Calu3 (cell line): ENCODE results near the gene CCDC171. TPM values are rescaled to one million over a fixed set of nuclear protein-coding genes. Genes with fewer than 3 reads are reported as not detected.

ENCODE experiments used
- BruUV-seq: library from RNA; stranded (reverse); fragments of 400-500 nt; replicated peaks from 2 replicates; lab custom pipeline; 2021; lab: Mats Ljungman, UMichigan
- CTCF ChIA-PET: fragments of 300-600 bp; sonication (Branson Sonifier 250); formaldehyde crosslinking; loops from one replicate; lab custom pipeline; 2022; ENCODE audit warnings: antibody characterized with exemption; lab: Charles Lee
- DNase-seq: peaks from one replicate; pipeline ENCODE4 v3.0.0; 2022
- H3K27ac Mint-ChIP-seq: one replicate; pipeline ENCODE4 v1.8.0; 2022; ENCODE audit warnings: mixed read lengths; ENCODE audit not compliant: unreplicated experiment
- H3K27me3 Mint-ChIP-seq: one replicate; pipeline ENCODE4 v1.8.0; 2022; ENCODE audit warnings: mixed read lengths; ENCODE audit not compliant: unreplicated experiment
- H3K36me3 Mint-ChIP-seq: one replicate; pipeline ENCODE4 v1.8.0; 2022; ENCODE audit warnings: mild to moderate bottlenecking, moderate library complexity, mixed read lengths; ENCODE audit not compliant: insufficient read depth, unreplicated experiment
- H3K4me1 Mint-ChIP-seq: one replicate; pipeline ENCODE4 v1.8.0; 2022; ENCODE audit warnings: mild to moderate bottlenecking, low read depth, mixed read lengths; ENCODE audit not compliant: unreplicated experiment
- H3K4me3 Mint-ChIP-seq: one replicate; pipeline ENCODE4 v1.8.0; 2022; ENCODE audit warnings: mild to moderate bottlenecking, low read depth, moderate library complexity, mixed read lengths; ENCODE audit not compliant: unreplicated experiment
- H3K9me3 Mint-ChIP-seq: one replicate; pipeline ENCODE4 v1.8.0; 2022; ENCODE audit warnings: low read depth, mixed read lengths; ENCODE audit not compliant: unreplicated experiment
- CTCF ChIP-seq: fragments of 200-600 bp; IDR thresholded peaks from one replicate; pipeline ENCODE4 v1.8.0; 2022; ENCODE audit warnings: antibody characterized with exemption; ENCODE audit not compliant: unreplicated experiment
- intact Hi-C: fragments of 100-400 bp; cut with micrococcal nuclease; formaldehyde crosslinking; loops from one replicate; pipeline ENCODE4 v1.10.0; 2022; ENCODE audit not compliant: unreplicated experiment
- total RNA-seq: library from RNA; stranded (reverse); gene quantifications from 2 replicates; pipeline ENCODE4 v1.2.3, GENCODE V29; 2022

Gene CCDC171
- total RNA-seq, 1 experiment from 2014 or later = 2.1 TPM

DNA sequence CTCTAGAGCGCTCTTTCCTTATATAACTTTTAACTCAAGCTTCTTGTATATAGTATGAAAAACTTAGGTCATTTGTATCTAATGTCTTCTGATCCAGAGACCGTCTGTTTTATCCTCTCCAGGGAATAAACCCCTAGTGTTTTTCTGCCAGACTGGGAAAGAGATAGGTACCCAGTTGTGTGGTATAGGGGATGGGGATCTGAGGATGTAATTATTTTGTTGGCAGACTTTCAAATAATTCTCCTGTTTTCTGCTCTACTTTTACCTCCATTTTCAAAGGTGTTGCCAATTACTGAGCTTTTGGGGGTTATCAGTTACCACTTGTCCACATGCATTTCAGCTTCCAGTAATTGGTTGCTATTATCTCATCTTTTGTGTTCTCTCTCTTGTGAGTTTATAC, 17.9 kb downstream of the CCDC171 start:
- H3K27me3 Mint-ChIP-seq = no peaks in the 10 kb centered on the region
- H3K4me3 Mint-ChIP-seq = no peak overlapping the region

DNA sequence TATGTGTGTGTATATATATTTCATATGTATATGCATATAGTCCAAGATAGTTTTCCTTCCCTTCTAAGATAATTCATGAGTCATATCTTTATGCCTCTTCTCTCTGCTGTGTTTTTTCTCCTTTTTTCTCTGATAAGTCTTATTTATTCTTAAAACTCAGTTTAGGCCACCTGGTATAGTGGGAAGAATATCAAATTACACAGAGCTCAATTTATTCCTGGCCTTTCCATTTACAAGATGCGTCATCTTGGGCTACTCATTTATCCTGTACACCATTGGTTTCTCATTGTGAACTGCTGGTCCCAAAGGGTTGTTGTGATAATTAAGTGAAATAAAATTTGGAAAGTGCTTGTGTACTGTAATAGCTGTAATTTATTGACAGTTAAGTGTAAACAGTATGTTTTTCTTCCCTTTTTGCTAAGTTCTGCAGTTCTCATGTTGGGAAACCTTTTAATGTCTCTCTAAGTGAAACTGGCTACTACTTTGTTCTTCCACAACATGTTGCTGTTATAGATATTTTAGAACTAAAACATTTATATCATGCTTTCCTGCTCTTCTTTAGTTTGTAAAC, 19.4 kb downstream of the CCDC171 start:
- no peak for TF ChIP-seq CTCF
- H3K4me3 Mint-ChIP-seq = no peak overlapping the region
- no peak overlapping the region for H3K27ac Mint-ChIP-seq
- no peaks in the 10 kb centered on the region for H3K36me3 Mint-ChIP-seq
- no peaks in the 10 kb centered on the region for H3K4me1 Mint-ChIP-seq
- H3K27me3 Mint-ChIP-seq = no peaks in the 10 kb centered on the region
- no TSS peak for BruUV-seq
- H3K9me3 Mint-ChIP-seq = no peaks in the 10 kb centered on the region
- CTCF ChIA-PET = no interaction called here
- intact Hi-C loops = no loop called here
- no peak for DNase-seq

More for the DNA sequence above, 17.9 kb downstream of the CCDC171 start:
- CTCF ChIA-PET = no interaction called here
- BruUV-seq = no TSS peak
- H3K36me3 Mint-ChIP-seq = no peaks in the 10 kb centered on the region
- no peak overlapping the region for H3K27ac Mint-ChIP-seq
- no peak for DNase-seq
- no peaks in the 10 kb centered on the region for H3K9me3 Mint-ChIP-seq
- no peaks in the 10 kb centered on the region for H3K4me1 Mint-ChIP-seq
- no peak for TF ChIP-seq CTCF
- intact Hi-C loops = no loop called here

DNA sequence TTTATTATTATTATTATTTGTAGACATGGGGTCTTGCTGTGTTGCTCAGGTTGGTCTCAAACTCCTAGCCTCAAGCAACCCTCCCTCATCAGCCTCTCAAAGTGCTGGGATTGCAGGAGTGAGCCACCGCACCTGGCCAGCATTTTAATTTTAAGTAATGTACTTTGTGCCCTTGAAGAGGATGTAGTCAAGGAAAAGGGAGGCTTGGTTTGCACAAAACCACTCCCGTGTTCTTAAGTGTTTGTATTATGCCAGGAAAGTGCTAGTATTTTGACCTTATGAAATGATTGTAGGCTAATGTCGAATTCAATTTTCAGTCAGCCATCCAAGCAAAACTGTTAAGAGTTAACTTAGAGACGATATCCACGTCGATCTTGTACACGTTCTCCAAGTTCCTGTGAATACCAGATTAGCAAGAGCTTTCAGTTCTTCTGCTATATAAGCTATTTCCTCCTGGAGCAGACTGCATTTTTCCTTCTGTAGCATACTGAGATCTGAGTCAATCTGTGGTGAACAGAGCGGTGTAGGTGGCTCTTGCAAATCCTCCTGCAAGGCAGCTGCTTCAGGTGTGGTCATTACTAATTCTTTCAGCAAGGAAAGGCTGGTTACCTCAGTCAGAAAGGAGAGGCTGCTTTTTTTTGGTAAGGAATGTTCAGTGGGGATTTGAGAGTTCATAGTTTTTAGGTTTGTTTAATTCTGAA, 23.7 kb downstream of the CCDC171 start:
- Mint-ChIP-seq H3K4me3 (no peak overlapping the region), H3K27me3 (no peaks in the 10 kb centered on the region), H3K36me3 (no peaks in the 10 kb centered on the region), H3K4me1 (no peaks in the 10 kb centered on the region), H3K9me3 (no peaks in the 10 kb centered on the region), H3K27ac (no peak overlapping the region)
- intact Hi-C loops = no loop called here
- CTCF ChIA-PET = interaction anchor here (0.6 kb wide), 1 partner anchor 1232 kb away, joined by 4 read pairs; no protein-coding TSS in a partner anchor
- no peak for DNase-seq
- no TSS peak for BruUV-seq
- TF ChIP-seq CTCF = no peak

DNA sequence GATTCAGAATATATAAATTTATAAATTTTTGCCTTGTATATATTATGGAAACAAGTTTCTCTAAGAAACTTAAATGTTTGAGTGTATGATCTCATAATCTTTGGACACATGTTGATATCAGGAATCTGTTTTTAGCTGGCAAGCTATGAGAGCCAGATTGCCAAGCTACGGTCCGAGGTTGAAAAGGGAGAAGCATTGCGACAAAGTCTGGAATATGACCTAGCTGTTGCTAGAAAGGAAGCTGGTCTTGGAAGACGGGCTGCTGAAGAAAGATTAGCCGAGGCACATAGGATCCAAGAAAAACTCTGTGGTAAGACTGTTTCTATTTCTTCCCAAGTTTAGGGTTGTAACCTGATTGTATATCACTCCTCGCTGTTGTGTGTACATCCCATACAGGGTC, 25.9 kb downstream of the CCDC171 start:
- CTCF ChIA-PET = no interaction called here
- TF ChIP-seq CTCF = no peak
- H3K4me3 Mint-ChIP-seq = no peak overlapping the region

More for the DNA sequence above, 25.9 kb downstream of the CCDC171 start:
- no peaks in the 10 kb centered on the region for H3K4me1 Mint-ChIP-seq
- intact Hi-C loops = no loop called here
- no peaks in the 10 kb centered on the region for H3K27me3 Mint-ChIP-seq
- no peak for DNase-seq
- no TSS peak for BruUV-seq
- H3K36me3 Mint-ChIP-seq = no peaks in the 10 kb centered on the region
- no peak overlapping the region for H3K27ac Mint-ChIP-seq
- no peaks in the 10 kb centered on the region for H3K9me3 Mint-ChIP-seq
